Measurements from ENCODE around the gene RGS12. TPM values are rescaled to one million over a fixed set of nuclear protein-coding genes. Genes with fewer than 3 reads are reported as not detected.

Gene RGS12
- total RNA-seq, 1 experiment from 2014 or later: 23.1 TPM

DNA sequence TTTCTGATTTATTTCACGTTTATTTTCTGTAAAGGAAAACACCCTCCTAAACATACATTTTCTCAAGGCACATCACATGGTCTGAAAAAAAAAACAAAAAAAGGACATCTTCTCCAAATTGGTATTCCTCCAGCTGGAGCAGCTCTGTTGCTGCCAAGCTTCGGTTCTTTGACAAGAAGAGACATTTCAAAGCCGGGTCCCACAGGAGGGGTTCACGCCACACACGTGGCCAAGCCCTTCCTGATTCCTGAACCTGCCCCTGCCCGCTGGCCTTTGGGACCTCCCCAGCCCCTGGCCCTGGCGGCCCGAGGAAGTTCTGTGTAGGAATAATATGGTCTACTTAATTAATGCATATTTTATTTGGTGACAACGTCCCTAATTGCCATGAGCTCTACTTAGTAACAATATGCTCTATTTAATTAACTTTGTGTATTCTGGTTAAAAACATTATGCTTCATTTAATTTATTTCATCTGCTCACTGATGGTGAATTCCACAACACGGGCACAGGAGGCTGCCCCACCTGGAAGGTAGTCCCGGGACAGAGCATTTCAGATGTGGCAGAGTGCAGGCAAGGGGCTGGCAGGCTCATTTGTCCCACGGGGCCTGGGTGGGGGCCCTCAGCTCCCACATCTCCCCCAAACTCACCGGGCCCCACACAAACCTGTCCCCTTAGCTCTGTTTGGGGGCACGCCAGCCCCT is 5.4 kb upstream of the RGS12 start:
- H3K4me1 ChIP-seq: no peaks in the 10 kb centered on the region
- H3K27me3 ChIP-seq (replicated peaks; ENCODE audit: control insufficient read depth, insufficient read depth, low read length): no peaks in the 10 kb centered on the region
- ChIA-PET POLR2A (no interaction called here), CTCF (no interaction called here)
- H3K4me3 ChIP-seq (ENCODE audit: low read depth, low read length): no peak overlapping the region
- no peaks in the 10 kb centered on the region for H3K9me3 ChIP-seq
- DNase-seq: no peak
- intact Hi-C loops (cut with micrococcal nuclease; ENCODE audit: unreplicated experiment): no loop called here
- Mint-ChIP-seq H3K9me3 (ENCODE audit: unreplicated experiment) (no peaks in the 10 kb centered on the region), H3K27me3 (ENCODE audit: insufficient read depth, unreplicated experiment) (no peaks in the 10 kb centered on the region), H3K36me3 (ENCODE audit: insufficient read depth, unreplicated experiment) (no peaks in the 10 kb centered on the region), H3K4me3 (ENCODE audit: unreplicated experiment) (no peak overlapping the region), H3K4me1 (ENCODE audit: low read depth, unreplicated experiment) (peaks cover 7% of the 10 kb centered on the region), H3K27ac (ENCODE audit: unreplicated experiment) (no peak overlapping the region)
- H3K36me3 ChIP-seq (ENCODE audit: control insufficient read depth, insufficient read depth, low read length): no peaks in the 10 kb centered on the region
- BruUV-seq (replicated peaks): no TSS peak
- no peak for TF ChIP-seq CTCF (IDR thresholded peaks at IDR 0.05; ENCODE audit: insufficient read depth in 1 of 2, low read depth in 1 of 2, low read length in 1 of 2, severe bottlenecking in 1 of 2, unreplicated experiment in 1 of 2)

DNA sequence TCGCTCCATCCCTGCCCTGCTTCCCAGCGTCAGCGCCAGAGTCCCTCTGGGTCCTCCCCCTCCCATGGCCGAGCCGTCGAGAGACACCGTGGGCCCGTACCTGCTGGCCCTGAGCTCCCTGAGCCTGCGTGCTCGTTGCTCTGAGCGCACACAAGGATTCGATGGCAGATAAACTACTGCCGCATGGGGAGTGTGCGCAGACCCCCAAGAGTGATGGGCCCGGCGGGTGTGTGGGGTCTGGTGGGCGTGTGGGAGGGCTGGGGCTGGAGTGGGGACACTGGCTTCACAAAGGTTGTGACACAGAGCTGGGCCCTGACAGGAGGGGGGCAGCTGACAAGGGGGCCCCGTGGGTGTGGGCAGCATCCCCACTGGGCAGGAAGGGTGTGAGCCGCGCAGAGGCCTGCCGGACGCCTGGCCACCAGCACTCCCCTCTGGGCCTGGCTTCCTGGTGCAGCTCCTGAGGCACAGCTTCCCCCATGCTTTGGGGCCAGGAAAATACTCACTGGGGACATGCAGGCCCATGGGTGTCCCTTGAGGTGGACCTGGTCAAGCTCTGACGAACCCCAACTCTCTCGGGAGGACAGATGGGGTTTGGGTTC is 4.8 kb upstream of the RGS12 start:
- Histone ChIP-seq H3K27me3 (replicated peaks; ENCODE audit: control insufficient read depth, insufficient read depth, low read length) (no peaks in the 10 kb centered on the region), H3K4me1 (no peaks in the 10 kb centered on the region), H3K36me3 (ENCODE audit: control insufficient read depth, insufficient read depth, low read length) (no peaks in the 10 kb centered on the region), H3K9me3 (no peaks in the 10 kb centered on the region), H3K4me3 (ENCODE audit: low read depth, low read length) (no peak overlapping the region)
- no peaks in the 10 kb centered on the region for H3K27me3 Mint-ChIP-seq (ENCODE audit: insufficient read depth, unreplicated experiment)
- intact Hi-C loops (cut with micrococcal nuclease; ENCODE audit: unreplicated experiment): no loop called here
- H3K27ac Mint-ChIP-seq (ENCODE audit: unreplicated experiment): no peak overlapping the region
- ChIA-PET CTCF (no interaction called here), POLR2A (no interaction called here)
- no peak overlapping the region for H3K4me3 Mint-ChIP-seq (ENCODE audit: unreplicated experiment)
- BruUV-seq (replicated peaks): no TSS peak
- H3K4me1 Mint-ChIP-seq (ENCODE audit: low read depth, unreplicated experiment): peaks cover 7% of the 10 kb centered on the region
- no peak for TF ChIP-seq CTCF (IDR thresholded peaks at IDR 0.05; ENCODE audit: insufficient read depth in 1 of 2, low read depth in 1 of 2, low read length in 1 of 2, severe bottlenecking in 1 of 2, unreplicated experiment in 1 of 2)
- H3K36me3 Mint-ChIP-seq (ENCODE audit: insufficient read depth, unreplicated experiment): no peaks in the 10 kb centered on the region
- no peak for DNase-seq
- no peaks in the 10 kb centered on the region for H3K9me3 Mint-ChIP-seq (ENCODE audit: unreplicated experiment)

DNA sequence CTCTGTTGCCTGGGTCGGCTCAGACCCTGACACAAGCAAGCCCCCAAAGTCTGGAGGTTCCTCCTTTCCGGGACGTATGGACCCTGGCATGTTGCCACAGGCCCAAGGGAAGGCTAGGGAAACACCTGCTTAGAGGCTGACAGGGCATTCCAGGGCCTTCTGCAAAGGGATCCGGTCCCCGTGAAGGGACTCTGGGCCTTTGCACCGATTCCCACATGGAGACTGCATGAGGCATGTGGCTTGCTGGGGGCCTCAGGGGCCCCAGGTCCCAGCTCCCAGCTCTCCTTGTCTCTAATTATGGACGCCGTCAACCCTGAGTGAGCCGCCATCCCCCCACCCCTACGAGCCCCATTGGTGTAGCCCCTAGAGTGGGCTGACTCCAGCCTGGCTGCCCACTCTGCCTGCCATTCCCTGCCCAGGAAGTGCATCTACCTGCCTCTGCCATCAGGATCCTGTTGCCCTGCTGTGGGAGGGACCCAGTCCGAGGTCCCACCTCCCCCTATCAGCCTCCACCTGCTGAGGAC is 4.2 kb upstream of the RGS12 start:
- Histone ChIP-seq H3K36me3 (ENCODE audit: control insufficient read depth, insufficient read depth, low read length) (no peaks in the 10 kb centered on the region), H3K27me3 (replicated peaks; ENCODE audit: control insufficient read depth, insufficient read depth, low read length) (no peaks in the 10 kb centered on the region), H3K4me3 (ENCODE audit: low read depth, low read length) (no peak overlapping the region), H3K4me1 (no peaks in the 10 kb centered on the region), H3K9me3 (no peaks in the 10 kb centered on the region)
- intact Hi-C loops (cut with micrococcal nuclease; ENCODE audit: unreplicated experiment): no loop called here
- DNase-seq: no peak
- no peak overlapping the region for H3K27ac Mint-ChIP-seq (ENCODE audit: unreplicated experiment)
- no TSS peak for BruUV-seq (replicated peaks)
- ChIA-PET POLR2A (no interaction called here), CTCF (no interaction called here)
- H3K4me3 Mint-ChIP-seq (ENCODE audit: unreplicated experiment): no peak overlapping the region
- H3K9me3 Mint-ChIP-seq (ENCODE audit: unreplicated experiment): no peaks in the 10 kb centered on the region
- peaks cover 11% of the 10 kb centered on the region for H3K4me1 Mint-ChIP-seq (ENCODE audit: low read depth, unreplicated experiment)
- peaks cover 3% of the 10 kb centered on the region for H3K36me3 Mint-ChIP-seq (ENCODE audit: insufficient read depth, unreplicated experiment)
- H3K27me3 Mint-ChIP-seq (ENCODE audit: insufficient read depth, unreplicated experiment): no peaks in the 10 kb centered on the region
- no peak for TF ChIP-seq CTCF (IDR thresholded peaks at IDR 0.05; ENCODE audit: insufficient read depth in 1 of 2, low read depth in 1 of 2, low read length in 1 of 2, severe bottlenecking in 1 of 2, unreplicated experiment in 1 of 2)

Data from Caco-2 (cell line).